CD4-positive, alpha-beta T cell treated with Interleukin-17A for 1 hour (primary cell): ENCODE results near the gene FTO.
"Not testable (repeated sequence)": the region's sequence is repeated elsewhere in the genome, so short reads cannot be mapped to it uniquely, and the experiment has no call there.

ENCODE experiments used
- DNase-seq: peaks from one replicate; pipeline ENCODE4 v3.0.0-alpha.2; 2020

FTO gene

DNA sequence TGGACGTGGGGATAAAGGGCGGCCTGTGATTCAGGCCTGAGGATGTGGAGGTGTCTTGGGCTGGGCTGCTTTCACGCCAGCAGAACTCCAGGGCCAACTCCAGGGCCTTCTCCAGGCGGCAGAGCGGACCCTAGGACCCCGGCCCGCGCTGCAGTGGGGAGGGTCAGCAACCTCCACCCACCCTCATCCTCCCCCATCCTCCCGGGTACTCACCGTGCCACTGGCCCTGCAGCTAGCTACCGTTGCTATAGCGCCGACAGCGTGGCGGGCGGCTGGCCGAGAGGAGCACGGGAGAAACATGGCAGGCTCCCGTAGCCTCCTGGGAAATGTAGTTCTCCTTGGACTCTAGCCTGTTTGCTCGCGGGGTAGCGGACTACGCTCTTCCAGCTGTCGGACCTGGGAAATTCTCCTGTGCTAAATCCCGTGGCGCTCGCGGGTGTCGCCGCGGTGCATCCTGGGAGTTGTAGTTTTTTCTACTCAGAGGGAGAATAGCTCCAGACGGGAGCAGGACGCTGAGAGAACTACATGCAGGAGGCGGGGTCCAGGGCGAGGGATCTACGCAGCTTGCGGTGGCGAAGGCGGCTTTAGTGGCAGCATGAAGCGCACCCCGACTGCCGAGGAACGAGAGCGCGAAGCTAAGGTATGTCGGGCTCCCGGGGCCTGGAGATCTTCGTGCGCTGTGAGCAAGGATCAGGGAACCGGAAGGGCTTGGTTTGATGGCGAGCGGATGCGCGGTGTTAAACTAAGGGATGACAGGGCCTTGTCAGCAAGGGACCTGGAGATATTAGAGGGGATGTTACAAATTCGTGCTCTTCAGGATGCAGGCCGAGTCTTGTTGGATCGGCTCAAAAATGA is at the start of gene FTO, which contains the start of gene RPGRIP1L:
TSS of gene FTO (plus strand) at position 567 of the 855 bp plus-strand sequence.
TSS of gene RPGRIP1L (minus strand) at position 270 of the 855 bp plus-strand sequence. CDS start 3,136 bp downstream, outside the sequence.
- DNase-seq: peak; percentile 98

GRCh38 chr16:53654946-53655345 is 49.0 kb upstream of the FTO start:
- no peak for DNase-seq

GRCh38 chr16:53662072-53662471 is 41.9 kb upstream of the FTO start:
- DNase-seq: no peak

DNA sequence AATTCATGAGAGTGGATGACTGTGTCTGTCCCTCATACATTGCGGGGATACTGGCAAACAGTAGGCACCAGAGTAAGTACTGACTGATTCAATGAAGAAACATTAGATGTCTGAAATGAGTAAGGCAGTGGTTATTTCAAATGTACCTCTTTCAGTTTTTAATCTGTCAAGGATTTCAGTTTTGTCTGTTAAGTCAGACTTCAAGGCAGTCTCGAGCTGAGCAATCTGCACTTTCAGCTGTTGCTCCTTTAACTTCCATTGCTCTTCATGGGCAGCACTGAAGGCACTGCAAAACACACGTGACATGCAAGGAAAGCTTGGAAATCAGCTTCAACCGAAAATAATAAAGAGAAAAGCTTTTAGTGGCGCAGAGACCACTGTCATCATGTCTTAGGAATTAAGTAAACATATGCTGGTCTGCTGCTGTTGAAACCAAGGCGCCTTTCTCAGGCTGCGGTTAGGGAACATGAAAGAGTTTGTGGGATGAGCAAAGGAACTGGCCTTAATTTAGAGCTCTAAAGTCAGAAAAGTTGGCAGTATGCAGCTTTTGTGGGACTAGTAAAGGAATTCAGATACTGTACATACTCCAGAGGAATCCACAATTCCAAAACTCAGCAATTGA is 39.1 kb upstream of the FTO start:
- no peak for DNase-seq

DNA sequence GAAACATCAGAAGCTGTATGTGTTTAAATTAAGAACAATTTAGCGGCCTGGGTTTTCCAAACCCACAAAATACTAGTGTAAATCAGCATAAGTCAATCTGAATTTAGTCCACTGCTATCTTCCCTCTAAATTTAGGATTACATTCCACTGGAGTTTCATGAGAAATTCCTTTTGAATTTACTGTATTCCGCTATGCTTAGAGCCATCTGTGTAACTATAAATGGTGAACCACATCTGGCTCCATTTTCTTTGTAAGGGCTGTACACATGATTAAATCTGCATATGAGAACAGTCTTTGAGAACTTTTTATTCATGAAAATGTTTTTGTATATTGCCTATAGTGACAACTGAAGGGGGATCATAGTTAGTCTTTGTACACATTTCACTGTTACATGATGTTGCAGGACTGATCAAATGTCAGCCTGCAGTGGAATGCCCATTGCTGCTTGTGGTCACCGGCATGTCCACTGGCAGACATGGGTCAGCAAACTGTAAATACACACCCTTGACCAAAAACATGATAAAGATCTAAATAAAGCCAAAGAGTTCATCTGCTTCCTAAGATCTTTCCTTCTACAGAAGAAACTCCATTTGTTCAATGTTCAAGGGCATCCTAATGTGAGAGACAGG is 37.1 kb upstream of the FTO start:
- DNase-seq: no peak

- DNase-seq: no peak
These were observed 35.1 kb upstream of the FTO start for GRCh38 chr16:53668869-53669268.

- no peak for DNase-seq
These were observed 31.5 kb upstream of the FTO start for GRCh38 chr16:53672461-53672860.

- no peak for DNase-seq
These were observed 30.8 kb upstream of the FTO start for GRCh38 chr16:53673189-53673588.

- no peak for DNase-seq
These were observed 25.8 kb upstream of the FTO start for GRCh38 chr16:53678155-53678554.

- no peak for DNase-seq
These were observed 25.1 kb upstream of the FTO start for GRCh38 chr16:53678756-53679343.

- DNase-seq: no peak
These were observed 23.2 kb upstream of the FTO start for GRCh38 chr16:53680756-53681155.

DNA sequence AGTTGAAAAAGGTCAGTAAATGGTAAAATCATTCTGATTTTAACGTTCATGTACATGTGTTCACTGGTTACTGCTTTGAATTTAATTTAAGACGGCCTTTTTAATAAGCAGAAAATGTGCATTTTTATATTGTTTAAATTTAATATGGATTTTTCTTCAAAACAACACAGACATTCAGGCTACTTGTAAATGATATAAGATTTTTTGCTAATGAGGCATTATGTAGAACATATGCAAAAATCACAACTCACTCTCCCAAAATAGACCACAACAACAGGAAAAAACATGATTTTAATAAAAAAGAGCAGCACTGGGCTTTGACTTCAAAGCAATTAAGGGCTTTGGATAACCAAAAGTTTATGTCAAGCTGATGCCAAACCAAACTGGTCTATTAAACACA is 22.6 kb upstream of the FTO start:
- no peak for DNase-seq

GRCh38 chr16:53685334-53685733 is 18.6 kb upstream of the FTO start:
- not testable (repeated sequence) for DNase-seq

DNA sequence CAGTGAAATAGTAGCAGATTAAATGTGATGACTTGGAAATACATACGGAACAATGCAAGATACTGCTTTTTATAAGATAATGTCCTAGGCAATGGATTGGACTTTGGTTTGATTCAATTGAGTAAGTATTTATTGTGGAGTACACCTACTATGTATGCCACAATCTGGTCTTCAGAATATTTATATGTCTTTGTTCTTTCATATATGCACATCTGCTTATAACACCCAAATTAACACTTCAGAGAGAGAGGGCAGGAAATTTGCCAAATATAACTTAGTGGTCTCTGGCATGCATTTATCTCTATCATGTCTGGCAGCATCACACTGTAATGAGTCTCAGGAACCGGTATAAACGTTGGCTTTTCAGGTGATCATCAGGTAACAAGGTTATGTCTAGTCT is 17.2 kb upstream of the FTO start:
- no peak for DNase-seq

- no peak for DNase-seq
These were observed 14.3 kb upstream of the FTO start for GRCh38 chr16:53689636-53690035.

DNA sequence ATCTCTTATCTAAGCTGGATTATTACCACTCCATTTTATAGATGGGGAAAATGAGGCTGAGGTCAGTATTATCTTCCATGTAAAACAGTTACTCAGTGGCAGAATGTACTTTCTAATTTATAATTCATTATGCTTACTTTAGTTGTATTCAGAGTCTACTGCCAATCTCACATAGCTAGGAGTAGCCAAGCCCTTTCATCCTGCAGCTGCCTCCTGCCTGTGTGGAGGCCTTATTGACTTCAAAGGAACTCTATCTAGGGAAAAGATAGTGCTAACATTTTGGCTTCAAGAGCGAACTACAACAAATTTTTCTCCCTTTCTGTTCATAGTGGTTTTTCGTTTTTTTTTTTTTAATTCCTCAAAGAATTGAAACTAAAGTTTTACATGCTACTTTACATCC is 13.2 kb upstream of the FTO start:
- DNase-seq: no peak

GRCh38 chr16:53692146-53692545 is 11.8 kb upstream of the FTO start:
- no peak for DNase-seq

GRCh38 chr16:53693320-53693719 is 10.6 kb upstream of the FTO start:
- DNase-seq: no peak

- no peak for DNase-seq
These were observed 8.9 kb upstream of the FTO start for GRCh38 chr16:53695070-53695469.

- not testable (repeated sequence) for DNase-seq
These were observed 5.7 kb upstream of the FTO start for GRCh38 chr16:53698271-53698670.

- no peak for DNase-seq
These were observed 473 bp downstream of the FTO start for GRCh38 chr16:53704445-53704813.

DNA sequence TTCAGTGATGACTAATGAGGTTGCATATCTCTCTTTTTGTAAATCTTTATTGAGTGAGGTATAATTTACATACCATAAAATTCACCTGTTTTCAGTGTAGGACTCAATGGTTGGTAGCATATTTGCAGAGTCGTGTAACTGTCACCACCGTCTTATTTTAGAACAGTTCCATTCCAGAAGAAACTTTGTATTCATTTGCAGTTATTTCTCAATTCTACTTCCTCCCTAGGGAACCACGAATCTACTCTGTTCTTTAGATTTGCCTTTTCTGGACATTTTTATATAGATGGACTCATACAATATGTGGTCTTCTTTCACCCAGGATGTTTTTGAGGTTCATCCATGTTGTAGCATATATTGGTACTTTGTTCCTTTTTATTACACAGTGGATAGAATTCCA is 3.7 kb downstream of the FTO start:
- no peak for DNase-seq

DNA sequence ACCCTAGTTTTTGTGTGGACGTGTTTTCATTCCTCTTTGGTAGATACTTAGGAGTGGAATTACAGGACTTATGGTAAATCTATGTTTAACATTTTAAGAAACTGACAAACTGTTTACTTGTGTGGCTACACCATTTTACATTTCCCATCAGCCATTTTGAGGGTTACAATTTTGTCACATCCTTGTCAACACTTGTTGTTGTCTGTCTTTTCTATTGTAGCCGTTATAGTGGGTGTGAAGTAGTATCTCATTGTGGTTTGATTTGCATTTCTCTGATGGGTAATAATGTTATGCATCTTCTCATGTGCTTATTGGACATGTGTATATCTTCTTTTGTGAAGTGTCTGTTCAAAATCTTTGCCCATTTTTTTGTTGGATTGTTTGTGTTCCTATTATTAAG is 4.5 kb downstream of the FTO start:
- DNase-seq: no peak

GRCh38 chr16:53711390-53711789 is 7.4 kb downstream of the FTO start:
- DNase-seq: no peak
